Measurements from ENCODE around the gene STN1. TPM values are rescaled to one million over a fixed set of nuclear protein-coding genes. Genes with fewer than 3 reads are reported as not detected.

Gene STN1
- polyA plus RNA-seq, 1 experiment: 17.8 TPM

DNA sequence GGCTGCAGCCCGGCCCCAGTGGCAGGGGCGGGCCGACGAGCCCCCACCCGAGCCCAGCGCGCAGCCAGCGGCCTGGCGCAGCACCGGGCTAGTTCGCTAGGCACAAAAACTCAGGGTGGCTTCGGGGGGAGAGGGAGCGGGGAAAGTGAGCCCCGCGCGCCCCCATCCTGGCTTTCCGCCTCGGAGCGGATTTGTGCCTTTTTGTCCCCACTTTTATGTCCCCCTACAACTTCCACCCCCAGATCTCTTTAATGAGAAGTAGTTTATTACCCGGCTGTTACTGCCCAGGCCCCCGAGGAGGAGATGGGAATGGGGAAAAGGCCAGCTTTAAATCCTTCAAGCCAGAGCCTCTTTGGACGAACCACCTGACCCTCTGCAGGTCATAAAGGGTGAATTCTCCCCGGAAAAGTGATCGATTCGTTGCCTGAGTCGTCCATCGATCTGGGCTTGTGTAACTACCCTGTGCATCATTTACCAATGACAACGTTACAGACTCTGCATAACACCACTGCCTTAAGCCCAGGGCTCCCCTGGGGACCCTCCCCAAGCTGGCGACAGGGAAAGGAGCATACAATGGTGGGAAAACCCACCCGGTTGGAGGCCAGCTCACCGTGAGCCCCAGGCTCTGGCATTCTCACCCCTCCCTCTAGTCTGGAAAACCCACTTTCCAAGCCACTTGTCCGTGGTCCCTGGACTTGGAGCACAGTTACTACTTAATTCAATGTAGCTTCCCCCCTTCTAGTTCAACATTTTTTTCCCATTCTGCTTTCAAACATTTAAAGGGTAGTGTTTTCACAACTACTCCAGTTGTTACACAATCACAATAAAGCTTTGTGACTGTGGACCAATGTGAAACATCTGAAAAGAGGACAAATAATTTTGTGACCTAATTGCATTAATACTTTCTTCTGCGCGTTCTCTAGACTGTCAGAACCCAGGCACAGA lies 61.9 kb downstream of the STN1 start:
- Histone ChIP-seq H3K4me3 (ENCODE audit: low read depth, low read length) (peak overlapping the region; percentile 66), H3K36me3 (ENCODE audit: control insufficient read depth, insufficient read depth, low read length) (no peaks in the 10 kb centered on the region), H3K27me3 (ENCODE audit: control insufficient read depth, insufficient read depth, low read length) (no peaks in the 10 kb centered on the region)
- ChIA-PET POLR2A (no interaction called here), CTCF (interaction anchor here (0.7 to 12.8 kb wide), 16 partner anchors 8 to 364 kb away, joined by 3 to 160 read pairs (median 4); partner anchors contain the start of gene SFR1)
- DNase-seq (ENCODE audit: low read depth): no peak
- TF ChIP-seq, protein P1, sequence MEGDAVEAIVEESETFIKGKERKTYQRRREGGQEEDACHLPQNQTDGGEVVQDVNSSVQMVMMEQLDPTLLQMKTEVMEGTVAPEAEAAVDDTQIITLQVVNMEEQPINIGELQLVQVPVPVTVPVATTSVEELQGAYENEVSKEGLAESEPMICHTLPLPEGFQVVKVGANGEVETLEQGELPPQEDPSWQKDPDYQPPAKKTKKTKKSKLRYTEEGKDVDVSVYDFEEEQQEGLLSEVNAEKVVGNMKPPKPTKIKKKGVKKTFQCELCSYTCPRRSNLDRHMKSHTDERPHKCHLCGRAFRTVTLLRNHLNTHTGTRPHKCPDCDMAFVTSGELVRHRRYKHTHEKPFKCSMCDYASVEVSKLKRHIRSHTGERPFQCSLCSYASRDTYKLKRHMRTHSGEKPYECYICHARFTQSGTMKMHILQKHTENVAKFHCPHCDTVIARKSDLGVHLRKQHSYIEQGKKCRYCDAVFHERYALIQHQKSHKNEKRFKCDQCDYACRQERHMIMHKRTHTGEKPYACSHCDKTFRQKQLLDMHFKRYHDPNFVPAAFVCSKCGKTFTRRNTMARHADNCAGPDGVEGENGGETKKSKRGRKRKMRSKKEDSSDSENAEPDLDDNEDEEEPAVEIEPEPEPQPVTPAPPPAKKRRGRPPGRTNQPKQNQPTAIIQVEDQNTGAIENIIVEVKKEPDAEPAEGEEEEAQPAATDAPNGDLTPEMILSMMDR (IDR thresholded peaks at IDR 0.05; ENCODE audit: insufficient read depth, low read depth, low read length): no peak

DNA sequence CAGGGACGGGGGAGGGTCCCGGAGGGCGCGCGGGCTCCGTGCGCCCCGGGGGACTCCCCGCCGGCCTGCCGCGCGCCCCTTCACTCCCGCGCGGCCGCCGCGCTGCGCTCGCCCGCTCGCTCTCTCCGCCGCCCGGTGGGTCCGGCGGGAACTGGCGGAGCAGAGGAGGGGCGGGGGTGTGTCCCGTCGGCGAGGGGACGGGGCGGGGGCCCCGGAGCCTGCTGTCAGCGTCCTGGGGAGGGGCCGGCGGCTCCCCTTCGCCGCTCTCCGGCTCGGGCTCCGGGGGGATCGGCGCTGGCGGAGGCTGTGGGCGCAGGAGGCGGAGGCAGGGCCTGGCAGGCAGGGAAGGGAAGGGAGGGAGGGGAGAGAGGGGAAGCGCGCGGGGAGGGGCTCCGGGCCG lies 62.6 kb downstream of the STN1 start, which contains the start of gene SH3PXD2A:
Gene SH3PXD2A (minus strand): TSS at position 153 of the 400 bp plus-strand sequence. CDS start 310 bp downstream, outside the sequence.
- ChIA-PET CTCF (interaction anchor here (1.0 to 12.8 kb wide), 11 partner anchors 17 to 169 kb away, joined by 3 to 160 read pairs (median 6); no protein-coding TSS in a partner anchor), POLR2A (no interaction called here)
- TF ChIP-seq, protein P1 (IDR thresholded peaks at IDR 0.05; ENCODE audit: insufficient read depth, low read depth, low read length): no peak
- Histone ChIP-seq H3K36me3 (ENCODE audit: control insufficient read depth, insufficient read depth, low read length) (no peaks in the 10 kb centered on the region), H3K27me3 (ENCODE audit: control insufficient read depth, insufficient read depth, low read length) (no peaks in the 10 kb centered on the region), H3K4me3 (ENCODE audit: low read depth, low read length) (peak within 1 kb of the TSS; percentile 66)
- DNase-seq (ENCODE audit: low read depth): no peak

DNA sequence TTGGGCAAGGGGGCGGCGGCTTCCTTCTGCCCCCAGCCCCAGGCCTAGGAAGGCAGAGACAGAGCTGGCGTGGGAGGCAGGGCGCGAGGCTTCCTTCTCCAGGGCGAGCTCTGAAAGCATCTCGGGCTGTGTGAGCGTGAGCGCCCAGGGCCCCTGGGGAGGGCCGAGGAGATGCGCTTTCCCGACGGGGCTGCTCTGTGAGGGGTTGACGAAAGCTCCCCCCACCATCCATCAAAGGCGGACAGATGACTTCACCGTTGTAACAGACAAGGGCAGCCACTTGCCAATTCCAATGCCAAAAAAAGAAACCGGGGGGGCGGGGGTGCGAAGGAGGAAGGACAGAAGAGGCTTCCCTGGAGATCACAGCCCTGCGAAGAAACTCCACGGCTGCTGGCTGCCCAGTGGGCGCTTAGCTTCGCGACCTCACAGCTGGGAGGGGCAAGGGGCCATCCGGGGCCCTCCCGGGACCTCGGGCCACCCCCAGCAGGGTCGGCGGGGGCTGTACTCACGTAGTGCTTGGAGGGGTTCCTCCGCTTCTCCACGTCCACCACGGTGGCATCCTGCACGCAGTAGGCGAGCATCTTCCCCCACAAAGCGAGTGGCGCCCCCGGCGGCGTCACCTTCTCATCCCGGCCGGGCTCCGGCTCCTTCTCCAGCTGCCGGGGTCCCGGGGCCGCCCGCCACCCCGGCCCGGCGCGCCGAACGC lies 63.1 kb downstream of the STN1 start:
- no peak for DNase-seq (ENCODE audit: low read depth)
- ChIA-PET CTCF (interaction anchor here (0.6 to 12.8 kb wide), 15 partner anchors 17 to 268 kb away, joined by 3 to 160 read pairs (median 3); partner anchors contain the start of gene SFR1), POLR2A (no interaction called here)

DNA sequence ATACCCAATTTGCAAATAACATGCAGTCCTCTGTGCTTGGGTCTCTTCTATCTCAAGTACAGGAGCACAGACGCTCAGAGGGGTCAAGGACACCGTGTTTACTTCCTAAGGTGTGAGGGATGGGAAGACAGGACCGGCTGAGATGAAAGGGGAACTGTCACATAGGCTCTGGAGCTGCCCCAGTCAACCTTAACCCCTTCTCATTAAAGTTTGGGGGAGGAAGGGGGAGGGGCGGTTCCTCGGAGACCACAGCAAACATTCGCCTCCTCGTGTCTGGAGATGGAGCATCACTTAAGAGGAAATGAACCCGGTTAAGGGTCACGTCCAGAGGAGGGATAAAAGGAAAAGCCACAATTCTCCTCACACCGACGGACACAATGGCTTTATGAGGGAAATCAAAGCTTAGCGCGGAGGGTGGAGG lies 63.7 kb downstream of the STN1 start:
- DNase-seq (ENCODE audit: low read depth): no peak
- Histone ChIP-seq H3K27me3 (ENCODE audit: control insufficient read depth, insufficient read depth, low read length) (no peaks in the 10 kb centered on the region), H3K4me3 (ENCODE audit: low read depth, low read length) (peak overlapping the region; percentile 66), H3K36me3 (ENCODE audit: control insufficient read depth, insufficient read depth, low read length) (no peaks in the 10 kb centered on the region)
- ChIA-PET CTCF (interaction anchor here (0.6 to 12.8 kb wide), 15 partner anchors 8 to 268 kb away, joined by 3 to 160 read pairs (median 3); partner anchors contain the start of gene SFR1), POLR2A (no interaction called here)
- TF ChIP-seq, protein P1 (IDR thresholded peaks at IDR 0.05; ENCODE audit: insufficient read depth, low read depth, low read length): no peak

More for the DNA sequence above, 63.1 kb downstream of the STN1 start:
- H3K4me3 ChIP-seq (ENCODE audit: low read depth, low read length): peak overlapping the region; percentile 66
- TF ChIP-seq, protein P1 (IDR thresholded peaks at IDR 0.05; ENCODE audit: insufficient read depth, low read depth, low read length): peak; percentile 31; the same call in 1 of the 2 replicates
- H3K27me3 ChIP-seq (ENCODE audit: control insufficient read depth, insufficient read depth, low read length): no peaks in the 10 kb centered on the region
- no peaks in the 10 kb centered on the region for H3K36me3 ChIP-seq (ENCODE audit: control insufficient read depth, insufficient read depth, low read length)
